ENCODE measurements around the gene WRNIP1. TPM values are rescaled to one million over a fixed set of nuclear protein-coding genes. Genes with fewer than 3 reads are reported as not detected.

WRNIP1 gene
- total RNA-seq, 4 donors from 2014 or later: 72.3 to 94.7 (median 87.0) TPM

DNA sequence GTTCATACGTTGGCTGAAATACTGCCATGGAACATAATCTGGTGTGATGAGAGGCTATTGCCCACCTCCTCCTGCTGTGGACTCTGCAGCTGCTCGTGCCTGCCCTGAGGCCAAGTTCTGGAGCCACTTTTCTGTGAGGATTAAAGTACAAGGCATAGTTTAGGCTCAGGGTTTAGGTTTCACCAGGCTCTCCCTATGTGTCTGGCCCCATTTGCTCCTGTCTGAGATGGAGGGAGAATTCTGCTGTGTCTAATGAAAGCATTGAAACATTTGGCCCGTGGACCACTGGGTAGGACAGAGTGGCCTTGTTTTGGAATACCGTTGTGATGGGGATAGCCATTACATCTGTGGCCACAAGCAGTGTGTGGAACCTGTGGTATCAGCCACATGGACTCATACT, 5.9 kb downstream of the WRNIP1 start:
- DNase-seq (ENCODE audit: low spot score in 2 of 2): no peak

DNA sequence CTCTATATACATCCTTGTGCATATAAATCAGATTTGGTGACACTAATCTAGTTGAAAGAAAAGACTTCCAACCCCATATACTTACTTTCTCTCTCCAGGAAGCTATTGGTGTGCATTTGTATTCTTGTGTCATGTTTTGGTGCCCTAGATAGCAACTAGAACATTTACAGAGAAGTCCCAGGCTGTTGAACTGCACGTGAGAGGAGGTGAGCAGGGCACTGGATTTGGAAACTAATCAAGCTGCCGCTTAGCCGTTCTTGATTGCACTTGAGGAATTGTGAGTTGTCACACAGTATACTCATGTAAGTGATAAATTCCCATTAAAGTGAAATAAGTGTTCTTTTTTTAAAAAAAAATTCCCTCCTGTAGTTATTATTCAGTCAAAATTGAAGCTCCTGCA, 7.6 kb downstream of the WRNIP1 start:
- TF ChIP-seq POLR2A (IDR thresholded peaks at IDR 0.05): no peak
- TF ChIP-seq, protein P1, sequence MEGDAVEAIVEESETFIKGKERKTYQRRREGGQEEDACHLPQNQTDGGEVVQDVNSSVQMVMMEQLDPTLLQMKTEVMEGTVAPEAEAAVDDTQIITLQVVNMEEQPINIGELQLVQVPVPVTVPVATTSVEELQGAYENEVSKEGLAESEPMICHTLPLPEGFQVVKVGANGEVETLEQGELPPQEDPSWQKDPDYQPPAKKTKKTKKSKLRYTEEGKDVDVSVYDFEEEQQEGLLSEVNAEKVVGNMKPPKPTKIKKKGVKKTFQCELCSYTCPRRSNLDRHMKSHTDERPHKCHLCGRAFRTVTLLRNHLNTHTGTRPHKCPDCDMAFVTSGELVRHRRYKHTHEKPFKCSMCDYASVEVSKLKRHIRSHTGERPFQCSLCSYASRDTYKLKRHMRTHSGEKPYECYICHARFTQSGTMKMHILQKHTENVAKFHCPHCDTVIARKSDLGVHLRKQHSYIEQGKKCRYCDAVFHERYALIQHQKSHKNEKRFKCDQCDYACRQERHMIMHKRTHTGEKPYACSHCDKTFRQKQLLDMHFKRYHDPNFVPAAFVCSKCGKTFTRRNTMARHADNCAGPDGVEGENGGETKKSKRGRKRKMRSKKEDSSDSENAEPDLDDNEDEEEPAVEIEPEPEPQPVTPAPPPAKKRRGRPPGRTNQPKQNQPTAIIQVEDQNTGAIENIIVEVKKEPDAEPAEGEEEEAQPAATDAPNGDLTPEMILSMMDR (IDR thresholded peaks at IDR 0.05): no peak
- intact Hi-C loops (cut with DNase I; ENCODE audit: low total_unique reads): no loop called here
- WGBS, 2 donors: 88 to 89% methylated on average over 3 of the region's 3 CpGs
- no peak overlapping the region for H3K4me3 ChIP-seq (ENCODE audit: low read depth, poor library complexity, severe bottlenecking)
- no peak for DNase-seq (ENCODE audit: low spot score in 2 of 2)

More for the DNA sequence above, 5.9 kb downstream of the WRNIP1 start:
- 80 to 87% methylated on average over 4 of the region's 4 CpGs for WGBS, 2 donors
- no peak overlapping the region for H3K4me3 ChIP-seq (ENCODE audit: low read depth, poor library complexity, severe bottlenecking)
- intact Hi-C loops (cut with DNase I; ENCODE audit: low total_unique reads): no loop called here
- TF ChIP-seq POLR2A (IDR thresholded peaks at IDR 0.05): no peak
- TF ChIP-seq, protein P1 (IDR thresholded peaks at IDR 0.05): no peak

DNA sequence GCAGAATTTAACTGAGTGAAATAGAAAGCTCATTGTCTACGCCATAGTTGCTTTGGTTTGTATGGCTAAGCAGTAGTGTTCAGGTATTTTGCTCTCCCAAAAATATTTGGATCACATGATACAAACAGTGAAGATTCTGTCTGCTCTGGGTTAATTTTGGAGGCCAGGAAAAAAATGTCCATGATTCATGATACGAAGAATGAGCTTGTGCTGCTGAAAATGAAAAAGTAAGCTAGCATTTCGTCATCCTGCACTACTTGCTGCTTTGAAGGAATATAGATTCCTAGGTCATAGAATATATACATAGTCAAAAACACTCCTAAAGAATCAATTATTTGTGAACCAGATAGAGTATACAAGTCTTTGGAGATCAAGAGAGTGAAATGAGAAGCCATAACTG, 8.3 kb downstream of the WRNIP1 start:
- no peak for DNase-seq (ENCODE audit: low spot score in 2 of 2)
- intact Hi-C loops (cut with DNase I; ENCODE audit: low total_unique reads): no loop called here
- WGBS, 2 donors: 61 to 94% methylated on average over 3 of the region's 3 CpGs
- H3K4me3 ChIP-seq (ENCODE audit: low read depth, poor library complexity, severe bottlenecking): no peak overlapping the region
- TF ChIP-seq POLR2A (IDR thresholded peaks at IDR 0.05): no peak
- TF ChIP-seq, protein P1 (IDR thresholded peaks at IDR 0.05): no peak

DNA sequence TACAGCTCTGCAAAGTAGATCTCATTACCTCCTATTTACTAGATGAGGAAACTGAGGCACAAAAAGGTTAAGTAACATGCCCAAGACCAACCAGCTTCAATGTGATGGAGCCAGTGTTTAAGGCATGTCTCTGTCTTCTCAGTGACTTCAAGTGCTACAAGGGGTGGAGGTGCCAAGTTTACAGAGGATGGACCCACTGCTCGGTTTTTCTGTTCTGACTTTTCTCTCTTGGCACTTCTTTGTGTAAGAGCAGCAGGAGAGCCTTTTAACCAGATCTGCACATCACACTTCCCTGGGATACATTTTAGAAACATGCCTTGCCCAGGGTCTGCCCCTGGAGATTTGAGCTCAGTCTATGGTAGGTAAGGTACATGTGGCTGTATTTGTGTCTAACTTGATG, 9.8 kb downstream of the WRNIP1 start:
- 76 to 87% methylated on average over 1 of the region's 1 CpG for WGBS, 2 donors
- intact Hi-C loops (cut with DNase I; ENCODE audit: low total_unique reads): no loop called here
- no peak overlapping the region for H3K4me3 ChIP-seq (ENCODE audit: low read depth, poor library complexity, severe bottlenecking)
- peak in 1 of 2 donors; percentile 49 for DNase-seq (ENCODE audit: low spot score in 2 of 2)
- TF ChIP-seq POLR2A (IDR thresholded peaks at IDR 0.05): no peak

DNA sequence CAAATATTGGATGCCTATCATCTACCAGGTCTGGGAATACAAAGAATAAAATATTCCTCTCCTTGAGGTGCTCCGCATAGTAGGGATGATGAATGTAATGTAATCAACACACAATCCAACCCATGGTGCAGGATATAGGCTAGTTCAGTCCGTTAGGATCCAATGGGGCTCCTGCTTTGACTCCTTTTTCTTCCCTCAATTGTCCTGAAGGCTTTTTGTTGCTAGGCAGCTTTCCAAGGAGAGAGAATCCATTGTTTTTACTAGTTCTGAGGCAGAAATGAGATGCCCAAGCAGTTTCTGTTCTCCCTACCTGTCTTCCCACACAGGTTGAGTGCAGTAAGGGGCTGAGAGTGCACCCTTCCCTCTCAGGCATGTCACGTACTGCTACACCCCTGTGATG, 12.1 kb downstream of the WRNIP1 start:
- no peak for DNase-seq (ENCODE audit: low spot score in 2 of 2)
- H3K4me3 ChIP-seq (ENCODE audit: low read depth, poor library complexity, severe bottlenecking): no peak overlapping the region
- no peak for TF ChIP-seq POLR2A (IDR thresholded peaks at IDR 0.05)
- intact Hi-C loops (cut with DNase I; ENCODE audit: low total_unique reads): no loop called here
- WGBS, 2 donors: 90 to 97% methylated on average over 3 of the region's 3 CpGs

DNA sequence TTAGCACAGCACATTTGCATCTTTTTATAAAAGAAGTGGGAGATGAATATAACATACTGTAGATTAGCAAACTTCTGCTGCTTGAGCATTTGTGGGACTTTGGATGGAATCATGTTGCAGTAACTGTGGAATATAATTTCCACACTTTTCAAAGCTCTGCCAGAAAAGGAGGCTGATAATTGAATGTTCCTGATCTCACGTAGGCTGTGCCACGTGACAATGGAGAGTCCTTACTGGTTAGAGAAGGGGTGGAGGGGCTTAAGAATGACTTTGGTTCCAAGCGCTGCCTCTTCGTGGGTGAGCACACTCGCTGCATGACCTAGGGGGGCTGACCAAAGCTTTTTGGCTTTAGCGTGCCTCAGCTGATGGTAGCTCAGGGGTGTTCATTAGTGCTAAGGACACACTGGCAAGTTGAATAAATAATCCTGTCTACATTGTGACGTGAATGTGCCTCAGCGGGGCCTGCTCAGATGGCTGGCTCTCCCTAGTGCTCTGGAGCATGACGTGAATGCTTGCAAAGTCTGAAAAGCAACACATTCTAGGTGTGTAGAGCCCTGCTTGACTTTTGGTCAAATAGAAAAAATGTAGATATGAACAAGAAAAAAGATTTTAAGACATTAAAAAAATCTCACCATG, 15.0 kb downstream of the WRNIP1 start:
- H3K4me3 ChIP-seq (ENCODE audit: low read depth, poor library complexity, severe bottlenecking): no peak overlapping the region
- intact Hi-C loops (cut with DNase I; ENCODE audit: low total_unique reads): no loop called here
- TF ChIP-seq, protein P1 (IDR thresholded peaks at IDR 0.05): no peak
- TF ChIP-seq POLR2A (IDR thresholded peaks at IDR 0.05): no peak
- DNase-seq (ENCODE audit: low spot score in 2 of 2): no peak
- WGBS, 2 donors: 91% methylated on average over 9 of the region's 9 CpGs
